ENCODE results near the gene DGCR2. TPM values are rescaled to one million over a fixed set of nuclear protein-coding genes. Genes with fewer than 3 reads are reported as not detected.
A peak's percentile ranks its signal among the peaks of the same experiment; 100 is the strongest.

The DGCR2 gene
- total RNA-seq, 1 experiment from 2014 or later: 41.1 TPM

- ChIA-PET POLR2A (ENCODE audit: low non-redundant PET) (no interaction called here), CTCF (no interaction called here)
- no peaks in the 10 kb centered on the region for H3K9me3 ChIP-seq (ENCODE audit: low read depth, low read length, poor library complexity, severe bottlenecking)
- peaks cover 2% of the 10 kb centered on the region for H3K36me3 ChIP-seq (ENCODE audit: insufficient read depth, low read length, poor library complexity, severe bottlenecking)
- no peak for DNase-seq (ENCODE audit: low spot score)
- H3K4me3 ChIP-seq (ENCODE audit: low read depth, low read length, poor library complexity, severe bottlenecking): no peak overlapping the region
- H3K27me3 ChIP-seq (replicated peaks; ENCODE audit: insufficient read depth, low read depth, low read length, poor library complexity): no peaks in the 10 kb centered on the region
- intact Hi-C loops (cut with micrococcal nuclease; ENCODE audit: unreplicated experiment): no loop called here
- H3K27ac ChIP-seq (ENCODE audit: low read depth, low read length, poor library complexity, severe bottlenecking): no peak overlapping the region
- TF ChIP-seq EZH2 (IDR thresholded peaks at IDR 0.05; ENCODE audit: borderline replicate concordance, low read depth, low read length, poor library complexity, severe bottlenecking) (no peak), CTCF (conservative IDR thresholded peaks at IDR 0.05; ENCODE audit: low read depth, low read length) (no peak)
- BruUV-seq (replicated peaks): no TSS peak
- peaks cover 13% of the 10 kb centered on the region for H3K4me1 ChIP-seq (ENCODE audit: insufficient read depth, low read length, poor library complexity, severe bottlenecking)
Observed at GRCh38 chr22:19123936-19124335, 1.7 kb upstream of the DGCR2 start.

- intact Hi-C loops (cut with micrococcal nuclease; ENCODE audit: unreplicated experiment): no loop called here
- peaks cover 2% of the 10 kb centered on the region for H3K36me3 ChIP-seq (ENCODE audit: insufficient read depth, low read length, poor library complexity, severe bottlenecking)
- no peaks in the 10 kb centered on the region for H3K27me3 ChIP-seq (replicated peaks; ENCODE audit: insufficient read depth, low read depth, low read length, poor library complexity)
- ChIA-PET CTCF (no interaction called here), POLR2A (ENCODE audit: low non-redundant PET) (no interaction called here)
- no TSS peak for BruUV-seq (replicated peaks)
- peak overlapping the region; percentile 99 for H3K4me3 ChIP-seq (ENCODE audit: low read depth, low read length, poor library complexity, severe bottlenecking)
- H3K4me1 ChIP-seq (ENCODE audit: insufficient read depth, low read length, poor library complexity, severe bottlenecking): peaks cover 13% of the 10 kb centered on the region
- H3K9me3 ChIP-seq (ENCODE audit: low read depth, low read length, poor library complexity, severe bottlenecking): no peaks in the 10 kb centered on the region
- no peak for DNase-seq (ENCODE audit: low spot score)
- peak overlapping the region; percentile 69 for H3K27ac ChIP-seq (ENCODE audit: low read depth, low read length, poor library complexity, severe bottlenecking)
- TF ChIP-seq CTCF (conservative IDR thresholded peaks at IDR 0.05; ENCODE audit: low read depth, low read length) (no peak), EZH2 (IDR thresholded peaks at IDR 0.05; ENCODE audit: borderline replicate concordance, low read depth, low read length, poor library complexity, severe bottlenecking) (no peak)
Observed at GRCh38 chr22:19122752-19123492, 710 bp upstream of the DGCR2 start.

- H3K4me1 ChIP-seq (ENCODE audit: insufficient read depth, low read length, poor library complexity, severe bottlenecking): peaks cover 13% of the 10 kb centered on the region
- H3K27me3 ChIP-seq (replicated peaks; ENCODE audit: insufficient read depth, low read depth, low read length, poor library complexity): no peaks in the 10 kb centered on the region
- CTCF ChIA-PET: no interaction called here
- BruUV-seq (replicated peaks): no TSS peak
- no peaks in the 10 kb centered on the region for H3K9me3 ChIP-seq (ENCODE audit: low read depth, low read length, poor library complexity, severe bottlenecking)
- peak; percentile 34 for DNase-seq (ENCODE audit: low spot score)
- peaks cover 2% of the 10 kb centered on the region for H3K36me3 ChIP-seq (ENCODE audit: insufficient read depth, low read length, poor library complexity, severe bottlenecking)
- TF ChIP-seq CTCF (conservative IDR thresholded peaks at IDR 0.05; ENCODE audit: low read depth, low read length) (no peak), EZH2 (IDR thresholded peaks at IDR 0.05; ENCODE audit: borderline replicate concordance, low read depth, low read length, poor library complexity, severe bottlenecking) (no peak)
- POLR2A ChIA-PET (ENCODE audit: low non-redundant PET): no interaction called here
- H3K27ac ChIP-seq (ENCODE audit: low read depth, low read length, poor library complexity, severe bottlenecking): peak overlapping the region; percentile 95
- H3K4me3 ChIP-seq (ENCODE audit: low read depth, low read length, poor library complexity, severe bottlenecking): peak overlapping the region; percentile 99
- intact Hi-C loops (cut with micrococcal nuclease; ENCODE audit: unreplicated experiment): no loop called here
Observed at GRCh38 chr22:19121631-19122142, 525 bp downstream of the DGCR2 start.
